PC-3 (cell line): ENCODE results near the gene GHRH. TPM values are rescaled to one million over a fixed set of nuclear protein-coding genes. Genes with fewer than 3 reads are reported as not detected.

ENCODE experiments used
- ATAC-seq: fragments of 200-7000 bp; cut with Tn5 transposase; 2 replicates; pipeline ENCODE4 v1.9.1; 2020; ENCODE audit warnings: mild to moderate bottlenecking, moderate library complexity
- BruUV-seq: library from RNA; stranded (reverse); fragments of 400-500 nt; replicated peaks from 2 replicates; lab custom pipeline; 2021; lab: Mats Ljungman, UMichigan
- CTCF ChIA-PET: fragments of 300-600 bp; sonication (Branson Sonifier 250); formaldehyde crosslinking; loops from one replicate; lab custom pipeline; 2022; ENCODE audit warnings: antibody characterized with exemption; lab: Charles Lee
- POLR2A ChIA-PET: fragments of 300-600 bp; sonication (Branson Sonifier 250); formaldehyde crosslinking; loops from one replicate; lab custom pipeline; 2022; ENCODE audit warnings: antibody characterized with exemption; ENCODE audit not compliant: unreplicated experiment; lab: Charles Lee
- DNase-seq: peaks from one replicate; pipeline ENCODE4 v3.0.0-alpha.2; 2015
- H2AFZ ChIP-seq: fragments of 300-600 bp; sonication (generic); 2 replicates; pipeline ENCODE4 v1.6.0; 2016; ENCODE audit warnings: antibody characterized with exemption, low read length
- H3F3A ChIP-seq: fragments of 300-600 bp; sonication (generic); one replicate; pipeline ENCODE4 v1.6.0; 2017; ENCODE audit warnings: antibody characterized with exemption, low read length, control low read depth, mild to moderate bottlenecking; ENCODE audit not compliant: unreplicated experiment
- H3K27ac ChIP-seq: fragments of 300-600 bp; sonication (generic); 2 replicates; pipeline ENCODE4 v1.5.1; 2016; ENCODE audit warnings: mild to moderate bottlenecking, low read length
- H3K27me3 ChIP-seq: fragments of 300-600 bp; sonication (generic); 2 replicates; pipeline ENCODE4 v1.6.1; 2016; ENCODE audit warnings: low read length, mixed read lengths
- H3K36me3 ChIP-seq: fragments of 300-600 bp; sonication (generic); 2 replicates; pipeline ENCODE4 v1.6.1; 2016; ENCODE audit warnings: low read depth, mixed run types, low read length, mixed read lengths
- H3K4me1 ChIP-seq: fragments of 300-600 bp; sonication (generic); 2 replicates; pipeline ENCODE4 v1.5.1; 2016; ENCODE audit warnings: low read length; ENCODE audit not compliant: insufficient read depth
- H3K4me2 ChIP-seq: fragments of 300-600 bp; sonication (generic); 2 replicates; pipeline ENCODE4 v1.6.0; 2016; ENCODE audit warnings: low read length
- H3K4me3 ChIP-seq: fragments of 300-600 bp; sonication (generic); 2 replicates; pipeline ENCODE4 v1.5.1; 2016; ENCODE audit warnings: mild to moderate bottlenecking, low read length, mixed read lengths
- H3K79me2 ChIP-seq: fragments of 300-600 bp; sonication (generic); 2 replicates; pipeline ENCODE4 v1.6.1; 2017; ENCODE audit warnings: low read length, mixed read lengths
- H3K9ac ChIP-seq: fragments of 300-600 bp; sonication (generic); 2 replicates; pipeline ENCODE4 v1.6.0; 2016; ENCODE audit warnings: mild to moderate bottlenecking, low read length
- H3K9me2 ChIP-seq: fragments of 300-600 bp; sonication (generic); replicated peaks from 2 replicates; pipeline ENCODE4 v1.6.1; 2016; ENCODE audit warnings: mixed run types, low read length, mixed read lengths
- H3K9me3 ChIP-seq: fragments of 300-600 bp; sonication (generic); 2 replicates; pipeline ENCODE4 v1.6.1; 2016; ENCODE audit warnings: low read length, mixed read lengths
- H4K20me1 ChIP-seq: fragments of 300-600 bp; sonication (generic); 2 replicates; pipeline ENCODE4 v1.6.1; 2016; ENCODE audit warnings: low read length, mixed read lengths
- EZH2 ChIP-seq: fragments of 300-600 bp; sonication (generic); IDR thresholded peaks from one replicate; pipeline ENCODE4 v1.6.1; 2017; ENCODE audit warnings: antibody characterized with exemption, mild to moderate bottlenecking, low read length; ENCODE audit not compliant: unreplicated experiment
- EZH2phosphoT487 ChIP-seq: fragments of 300-600 bp; sonication (generic); IDR thresholded peaks from 2 replicates; pipeline ENCODE4 v1.6.1; 2018; ENCODE audit warnings: mild to moderate bottlenecking, antibody characterized with exemption, low read length, borderline replicate concordance
- intact Hi-C: fragments of 100-400 bp; cut with micrococcal nuclease; formaldehyde crosslinking; loops from 2 replicates; pipeline ENCODE4 v1.9.0; 2023
- total RNA-seq: library from RNA; depleted of rRNA; stranded (reverse); fragments of >200 nt; gene quantifications from 2 replicates; pipeline ENCODE4 v1.2.3, GENCODE V29; 2014
- TF ChIP-seq, protein P1 (sequence below): fragments of 300-600 bp; sonication (generic); conservative IDR thresholded peaks from 2 replicates; pipeline ENCODE4 v1.5.1; 2017; ENCODE audit warnings: antibody characterized with exemption, low read depth, mild to moderate bottlenecking, low read length

GHRH gene
- total RNA-seq, 1 experiment from 2014 or later, result not detected

DNA sequence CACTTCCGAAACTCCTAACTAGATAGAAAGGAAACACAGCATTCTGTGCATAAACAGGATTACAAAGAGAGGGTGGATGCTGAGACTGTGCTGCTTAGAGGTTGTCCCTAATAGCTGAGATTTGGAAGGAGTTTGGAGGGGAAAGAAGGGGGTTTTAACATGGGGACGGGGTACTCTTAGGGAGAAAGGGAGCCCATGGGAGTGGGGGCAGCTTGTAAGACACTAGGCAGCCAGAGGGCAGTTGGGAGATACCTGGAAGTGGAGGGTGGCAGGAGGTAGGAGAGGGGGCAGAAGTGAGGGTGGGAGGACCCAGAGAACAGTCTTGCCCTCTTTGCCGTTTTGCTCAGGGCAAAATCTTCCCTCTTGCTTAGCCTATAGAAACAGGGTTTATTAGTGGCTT lies 44.2 kb upstream of the GHRH start:
- H3K4me2 ChIP-seq, result no peak overlapping the region
- H3K9me2 ChIP-seq, result no peaks in the 10 kb centered on the region
- peaks cover 2% of the 10 kb centered on the region; the same call in 1 of the 2 replicates for H3K79me2 ChIP-seq
- no peaks in the 10 kb centered on the region for H3K9me3 ChIP-seq
- no peak overlapping the region for H3K4me3 ChIP-seq
- H2AFZ ChIP-seq, result no peak overlapping the region
- ChIA-PET POLR2A (interaction anchor here (0.5 kb wide), 1 partner anchor 1407 kb away, joined by 5 read pairs; no protein-coding TSS in a partner anchor), CTCF (no interaction called here)
- no peak overlapping the region for H3K27ac ChIP-seq
- DNase-seq (no peak), ATAC-seq (no peak)
- H3K9ac ChIP-seq, result no peak overlapping the region
- H3F3A ChIP-seq, result no peaks in the 10 kb centered on the region
- no peaks in the 10 kb centered on the region for H3K27me3 ChIP-seq
- no TSS peak for BruUV-seq
- no peaks in the 10 kb centered on the region for H4K20me1 ChIP-seq
- H3K36me3 ChIP-seq, result peaks cover 18% of the 10 kb centered on the region
- intact Hi-C loops, result no loop called here
- TF ChIP-seq, protein P1, sequence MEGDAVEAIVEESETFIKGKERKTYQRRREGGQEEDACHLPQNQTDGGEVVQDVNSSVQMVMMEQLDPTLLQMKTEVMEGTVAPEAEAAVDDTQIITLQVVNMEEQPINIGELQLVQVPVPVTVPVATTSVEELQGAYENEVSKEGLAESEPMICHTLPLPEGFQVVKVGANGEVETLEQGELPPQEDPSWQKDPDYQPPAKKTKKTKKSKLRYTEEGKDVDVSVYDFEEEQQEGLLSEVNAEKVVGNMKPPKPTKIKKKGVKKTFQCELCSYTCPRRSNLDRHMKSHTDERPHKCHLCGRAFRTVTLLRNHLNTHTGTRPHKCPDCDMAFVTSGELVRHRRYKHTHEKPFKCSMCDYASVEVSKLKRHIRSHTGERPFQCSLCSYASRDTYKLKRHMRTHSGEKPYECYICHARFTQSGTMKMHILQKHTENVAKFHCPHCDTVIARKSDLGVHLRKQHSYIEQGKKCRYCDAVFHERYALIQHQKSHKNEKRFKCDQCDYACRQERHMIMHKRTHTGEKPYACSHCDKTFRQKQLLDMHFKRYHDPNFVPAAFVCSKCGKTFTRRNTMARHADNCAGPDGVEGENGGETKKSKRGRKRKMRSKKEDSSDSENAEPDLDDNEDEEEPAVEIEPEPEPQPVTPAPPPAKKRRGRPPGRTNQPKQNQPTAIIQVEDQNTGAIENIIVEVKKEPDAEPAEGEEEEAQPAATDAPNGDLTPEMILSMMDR, result no peak
- no peak for TF ChIP-seq EZH2
- no peak for TF ChIP-seq EZH2phosphoT487
- H3K4me1 ChIP-seq, result no peaks in the 10 kb centered on the region

DNA sequence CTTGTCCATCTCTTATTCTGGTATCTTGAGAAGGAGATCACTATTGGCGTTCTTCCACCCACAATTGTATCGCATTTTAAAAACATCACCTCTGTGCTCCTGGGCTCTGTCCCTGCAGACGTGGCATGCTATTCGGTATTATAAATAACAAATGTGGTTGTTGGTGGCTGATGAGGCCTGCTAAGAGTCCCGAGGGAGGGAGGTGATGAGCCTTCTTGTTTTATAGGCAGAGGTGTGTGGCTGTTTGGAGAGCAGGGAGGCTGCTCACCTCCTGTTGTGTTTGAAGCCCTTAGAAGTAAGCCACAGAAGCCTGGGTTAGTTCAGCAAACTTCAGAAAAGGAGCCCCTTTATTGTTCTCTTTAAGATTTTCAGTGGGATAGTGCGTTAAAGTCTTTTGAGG lies 43.5 kb upstream of the GHRH start:
- Histone ChIP-seq H3K27me3 (no peaks in the 10 kb centered on the region), H3K9me3 (no peaks in the 10 kb centered on the region), H3K36me3 (peaks cover 20% of the 10 kb centered on the region), H3K4me1 (peaks cover 6% of the 10 kb centered on the region; the same call in 1 of the 2 replicates), H3K9ac (no peak overlapping the region), H3K4me3 (no peak overlapping the region), H4K20me1 (no peaks in the 10 kb centered on the region), H3K27ac (no peak overlapping the region), H3K4me2 (no peak overlapping the region), H2AFZ (no peak overlapping the region), H3F3A (no peaks in the 10 kb centered on the region), H3K9me2 (no peaks in the 10 kb centered on the region), H3K79me2 (peaks cover 6% of the 10 kb centered on the region)
- POLR2A ChIA-PET, result no interaction called here
- DNase-seq (no peak), ATAC-seq (no peak)
- BruUV-seq, result no TSS peak
- intact Hi-C loops, result no loop called here
- no peak for TF ChIP-seq EZH2
- no peak for TF ChIP-seq EZH2phosphoT487
- TF ChIP-seq, protein P1, result no peak
- CTCF ChIA-PET, result interaction anchor here (0.6 kb wide), 2 partner anchors 21 to 75 kb away, joined by 6 read pairs; no protein-coding TSS in a partner anchor

DNA sequence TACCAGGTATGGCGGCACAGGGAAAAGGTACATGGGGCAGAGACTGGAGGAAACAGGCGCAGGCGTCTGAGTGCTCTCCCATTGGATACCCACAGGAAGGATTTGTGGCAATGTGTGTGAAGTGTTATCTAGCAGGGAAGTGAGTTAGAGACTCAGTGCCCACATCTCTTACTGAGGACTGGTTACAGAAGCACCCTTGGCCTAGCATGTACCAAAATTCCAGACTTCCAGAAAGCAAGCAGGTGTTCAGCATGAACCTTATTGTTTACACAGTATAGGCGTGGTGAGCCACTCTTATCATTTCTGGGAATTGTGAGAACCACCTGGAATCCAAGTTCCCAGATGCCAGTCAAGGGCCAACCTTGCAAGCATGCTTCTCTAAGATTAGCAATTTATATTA lies 42.0 kb upstream of the GHRH start:
- no peak overlapping the region for H3K4me2 ChIP-seq
- ChIA-PET CTCF (no interaction called here), POLR2A (no interaction called here)

More for the DNA sequence above, 42.0 kb upstream of the GHRH start:
- Histone ChIP-seq H3K36me3 (peaks cover 28% of the 10 kb centered on the region), H3K4me3 (no peak overlapping the region), H3K27me3 (no peaks in the 10 kb centered on the region), H3K4me1 (peaks cover 8% of the 10 kb centered on the region; the same call in 1 of the 2 replicates), H3F3A (no peaks in the 10 kb centered on the region), H3K9me3 (no peaks in the 10 kb centered on the region), H2AFZ (no peak overlapping the region), H3K79me2 (peaks cover 18% of the 10 kb centered on the region), H4K20me1 (no peaks in the 10 kb centered on the region), H3K9ac (no peak overlapping the region), H3K27ac (no peak overlapping the region), H3K9me2 (no peaks in the 10 kb centered on the region)
- ATAC-seq (no peak), DNase-seq (no peak)
- intact Hi-C loops, result no loop called here
- TF ChIP-seq, protein P1, result no peak
- TF ChIP-seq EZH2 (no peak), EZH2phosphoT487 (no peak)
- no TSS peak for BruUV-seq
